PC-9 (cell line): ENCODE data around the gene AK8.

Experiments used
- EZH2 ChIP-seq: fragments of 200-600 bp; sonication (generic); IDR thresholded peaks from 2 replicates; pipeline ENCODE4 v1.8.0; 2017; ENCODE audit warnings: antibody characterized with exemption, low read depth
- TF ChIP-seq, protein P1 (sequence below): fragments of 200-600 bp; sonication (generic); conservative IDR thresholded peaks from 2 replicates; pipeline ENCODE4 v1.6.1; 2017; ENCODE audit warnings: mixed run types, antibody characterized with exemption, mild to moderate bottlenecking, moderate library complexity

DNA sequence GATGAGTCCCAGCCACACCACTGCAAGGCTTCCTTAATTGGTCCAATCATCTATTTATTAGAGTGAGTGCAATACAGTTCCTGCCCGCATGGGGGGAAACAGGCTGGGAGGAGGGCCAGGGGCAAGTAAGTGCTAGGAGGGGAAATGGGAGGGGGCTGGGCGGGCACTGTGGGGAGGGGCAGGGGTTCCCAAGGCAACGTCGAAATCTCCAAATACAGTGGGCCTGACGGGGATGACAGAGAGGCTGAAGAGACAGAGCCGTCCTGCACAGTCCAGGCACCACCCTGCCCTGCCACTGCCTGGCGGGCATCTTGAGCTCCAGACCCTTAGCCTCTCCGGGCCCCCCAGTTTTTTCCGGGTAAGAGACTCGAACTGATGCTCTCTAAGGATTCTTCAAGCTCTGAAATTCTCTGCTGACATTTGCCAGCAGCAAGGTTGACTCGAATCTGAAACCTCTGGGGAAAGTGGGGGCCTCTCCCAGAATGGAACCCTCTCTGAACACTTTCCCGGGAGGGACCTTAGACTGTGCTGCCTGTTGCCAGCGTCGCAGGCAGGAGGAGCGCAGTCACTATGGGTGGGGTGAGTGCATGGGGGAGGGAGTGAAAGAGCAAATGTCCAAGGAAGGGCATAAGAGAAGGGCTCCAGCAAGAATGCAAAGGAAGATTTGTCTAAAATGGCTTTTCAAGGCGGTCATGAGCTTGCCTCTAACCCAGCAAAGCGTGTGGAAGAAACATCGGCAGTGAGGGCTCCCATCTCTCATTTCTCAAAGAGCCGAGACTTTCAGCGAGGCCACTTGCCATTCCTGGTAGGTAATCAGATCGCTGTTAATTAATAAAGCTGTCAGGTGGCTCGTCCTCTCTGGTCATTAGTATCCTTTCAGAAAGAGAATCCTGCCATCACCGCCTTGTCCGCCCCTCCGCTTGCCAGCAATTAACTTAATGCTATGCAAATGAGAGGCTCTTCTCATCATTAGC lies 108.9 kb downstream of the AK8 start:
- TF ChIP-seq, protein P1, sequence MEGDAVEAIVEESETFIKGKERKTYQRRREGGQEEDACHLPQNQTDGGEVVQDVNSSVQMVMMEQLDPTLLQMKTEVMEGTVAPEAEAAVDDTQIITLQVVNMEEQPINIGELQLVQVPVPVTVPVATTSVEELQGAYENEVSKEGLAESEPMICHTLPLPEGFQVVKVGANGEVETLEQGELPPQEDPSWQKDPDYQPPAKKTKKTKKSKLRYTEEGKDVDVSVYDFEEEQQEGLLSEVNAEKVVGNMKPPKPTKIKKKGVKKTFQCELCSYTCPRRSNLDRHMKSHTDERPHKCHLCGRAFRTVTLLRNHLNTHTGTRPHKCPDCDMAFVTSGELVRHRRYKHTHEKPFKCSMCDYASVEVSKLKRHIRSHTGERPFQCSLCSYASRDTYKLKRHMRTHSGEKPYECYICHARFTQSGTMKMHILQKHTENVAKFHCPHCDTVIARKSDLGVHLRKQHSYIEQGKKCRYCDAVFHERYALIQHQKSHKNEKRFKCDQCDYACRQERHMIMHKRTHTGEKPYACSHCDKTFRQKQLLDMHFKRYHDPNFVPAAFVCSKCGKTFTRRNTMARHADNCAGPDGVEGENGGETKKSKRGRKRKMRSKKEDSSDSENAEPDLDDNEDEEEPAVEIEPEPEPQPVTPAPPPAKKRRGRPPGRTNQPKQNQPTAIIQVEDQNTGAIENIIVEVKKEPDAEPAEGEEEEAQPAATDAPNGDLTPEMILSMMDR = peak; percentile 47; the same call in 1 of the 2 replicates
- no peak for TF ChIP-seq EZH2
